Adipocyte (in vitro differentiated cells): ENCODE data around the gene VILL.

ENCODE experiments used
- DNase-seq: peaks from one replicate; pipeline ENCODE4 v3.0.0-alpha.2; 2015; ENCODE audit warnings: low read depth
- H3K27me3 ChIP-seq: replicated peaks from 2 replicates; pipeline ENCODE4 v1.7.0; 2013; ENCODE audit warnings: mild to moderate bottlenecking, low read length, moderate library complexity; ENCODE audit not compliant: control insufficient read depth, insufficient read depth
- H3K36me3 ChIP-seq: 2 replicates; pipeline ENCODE4 v1.7.0; 2013; ENCODE audit warnings: low read length, mild to moderate bottlenecking, moderate library complexity; ENCODE audit not compliant: control insufficient read depth, insufficient read depth, severe bottlenecking
- H3K4me1 ChIP-seq: 2 replicates; pipeline ENCODE4 v1.7.0; 2013; ENCODE audit warnings: mild to moderate bottlenecking, low read length, moderate library complexity; ENCODE audit not compliant: control insufficient read depth, insufficient read depth
- H3K4me3 ChIP-seq: 2 replicates; pipeline ENCODE4 v1.7.0; 2013; ENCODE audit warnings: mild to moderate bottlenecking, low read length, moderate library complexity
- H3K9ac ChIP-seq: 2 replicates; pipeline ENCODE4 v1.7.0; 2013; ENCODE audit warnings: mild to moderate bottlenecking, low read length, moderate library complexity
- H3K9me3 ChIP-seq: 2 replicates; pipeline ENCODE4 v1.7.0; 2013; ENCODE audit warnings: mild to moderate bottlenecking, low read length, moderate library complexity; ENCODE audit not compliant: control insufficient read depth

Gene VILL

DNA sequence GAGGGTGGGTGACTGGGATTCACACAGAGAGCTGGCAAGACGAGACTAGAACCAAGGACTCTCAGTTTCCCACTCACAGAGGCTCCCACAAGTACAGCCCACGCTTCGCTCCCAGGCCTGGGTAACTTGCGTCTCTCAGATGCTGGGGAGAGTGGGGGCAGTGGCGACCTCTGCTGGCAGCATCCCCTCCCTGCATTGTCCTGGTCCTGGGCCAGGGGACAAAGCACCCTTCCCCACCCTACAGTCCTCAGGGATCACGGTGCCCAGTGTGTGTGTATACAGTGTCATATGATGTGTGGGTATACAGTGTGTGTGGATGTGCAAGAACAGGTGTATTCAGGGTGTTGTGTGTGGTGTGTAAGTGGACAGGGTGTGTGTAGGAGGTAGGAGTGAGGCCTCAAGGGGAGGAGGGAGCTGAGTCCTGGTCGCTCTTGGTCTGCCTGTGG is 12.8 kb downstream of the VILL start:
- peaks cover 18% of the 10 kb centered on the region for H3K4me1 ChIP-seq
- peaks cover 27% of the 10 kb centered on the region for H3K36me3 ChIP-seq
- no peaks in the 10 kb centered on the region for H3K27me3 ChIP-seq
- no peaks in the 10 kb centered on the region for H3K9me3 ChIP-seq
- H3K4me3 ChIP-seq, result no peak overlapping the region
- H3K9ac ChIP-seq, result peak overlapping the region; percentile 85
- peak; percentile 67 for DNase-seq

DNA sequence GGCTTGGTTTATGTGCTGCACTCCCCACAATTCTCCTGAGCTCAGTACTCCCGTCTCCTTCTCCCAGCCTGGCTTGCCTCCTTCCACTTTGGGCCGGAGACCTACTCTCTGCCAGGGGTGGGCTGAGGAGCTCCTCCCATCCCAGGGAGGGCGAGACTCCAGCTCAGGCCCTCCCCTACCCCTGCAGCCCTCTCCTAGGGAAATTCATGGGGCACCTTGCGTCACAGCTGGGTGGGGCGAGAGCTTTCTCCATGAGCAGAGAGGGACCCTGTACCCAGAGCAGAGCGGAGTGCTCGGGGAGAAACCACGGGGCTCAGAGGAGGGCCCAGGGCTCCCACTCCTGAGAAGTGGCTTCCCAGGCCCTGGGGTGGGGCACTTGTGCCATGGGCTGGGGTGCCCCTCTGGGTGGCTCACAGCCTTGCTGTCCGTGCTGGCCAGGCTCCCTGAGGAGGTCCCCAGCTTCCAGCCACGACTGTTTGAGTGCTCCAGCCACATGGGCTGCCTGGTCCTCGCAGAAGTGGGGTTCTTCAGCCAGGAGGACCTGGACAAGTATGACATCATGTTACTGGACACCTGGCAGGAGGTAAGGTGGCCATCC is 13.3 kb downstream of the VILL start:
- H3K36me3 ChIP-seq, result peaks cover 32% of the 10 kb centered on the region
- H3K9ac ChIP-seq, result peak overlapping the region; percentile 85
- peak overlapping the region; percentile 78 for H3K4me3 ChIP-seq
- peaks cover 14% of the 10 kb centered on the region for H3K4me1 ChIP-seq
- H3K27me3 ChIP-seq, result no peaks in the 10 kb centered on the region
- DNase-seq, result no peak
- no peaks in the 10 kb centered on the region for H3K9me3 ChIP-seq

DNA sequence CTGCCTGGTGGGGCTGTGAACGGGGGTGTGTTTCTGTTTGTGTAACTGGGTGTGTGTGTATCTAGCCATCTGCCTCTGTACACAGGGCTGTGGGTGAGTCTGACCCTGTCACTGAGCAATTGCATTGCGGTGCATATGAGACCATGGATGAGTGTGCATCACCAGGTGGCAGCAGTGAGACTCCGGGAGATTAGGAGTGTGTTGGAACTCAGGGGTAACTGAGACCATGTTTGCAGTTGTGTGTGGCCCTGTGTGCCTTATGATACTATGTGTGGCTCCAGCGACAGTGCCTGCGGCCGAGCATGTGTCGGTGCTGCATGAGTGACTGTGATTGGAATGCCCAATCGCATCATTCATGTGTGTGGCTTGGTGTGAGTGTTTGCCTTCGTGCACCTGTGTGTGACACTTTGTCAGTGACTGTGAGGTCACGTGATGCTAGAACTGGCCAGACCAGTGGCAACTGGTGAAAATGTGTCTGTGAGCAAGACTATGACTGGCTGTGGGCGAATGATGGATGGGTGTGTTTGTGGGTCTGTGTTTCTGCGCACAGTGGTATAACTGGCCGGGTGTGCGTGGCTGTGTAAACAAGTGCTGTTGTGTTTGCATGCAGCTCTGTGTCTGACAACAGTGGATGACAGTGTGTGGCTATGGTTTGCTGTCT is 14.0 kb downstream of the VILL start:
- Histone ChIP-seq H3K4me1 (peaks cover 14% of the 10 kb centered on the region), H3K36me3 (peaks cover 38% of the 10 kb centered on the region), H3K9ac (peak overlapping the region; percentile 85), H3K9me3 (no peaks in the 10 kb centered on the region), H3K27me3 (no peaks in the 10 kb centered on the region), H3K4me3 (peak overlapping the region; percentile 78)
- peak; percentile 72 for DNase-seq

DNA sequence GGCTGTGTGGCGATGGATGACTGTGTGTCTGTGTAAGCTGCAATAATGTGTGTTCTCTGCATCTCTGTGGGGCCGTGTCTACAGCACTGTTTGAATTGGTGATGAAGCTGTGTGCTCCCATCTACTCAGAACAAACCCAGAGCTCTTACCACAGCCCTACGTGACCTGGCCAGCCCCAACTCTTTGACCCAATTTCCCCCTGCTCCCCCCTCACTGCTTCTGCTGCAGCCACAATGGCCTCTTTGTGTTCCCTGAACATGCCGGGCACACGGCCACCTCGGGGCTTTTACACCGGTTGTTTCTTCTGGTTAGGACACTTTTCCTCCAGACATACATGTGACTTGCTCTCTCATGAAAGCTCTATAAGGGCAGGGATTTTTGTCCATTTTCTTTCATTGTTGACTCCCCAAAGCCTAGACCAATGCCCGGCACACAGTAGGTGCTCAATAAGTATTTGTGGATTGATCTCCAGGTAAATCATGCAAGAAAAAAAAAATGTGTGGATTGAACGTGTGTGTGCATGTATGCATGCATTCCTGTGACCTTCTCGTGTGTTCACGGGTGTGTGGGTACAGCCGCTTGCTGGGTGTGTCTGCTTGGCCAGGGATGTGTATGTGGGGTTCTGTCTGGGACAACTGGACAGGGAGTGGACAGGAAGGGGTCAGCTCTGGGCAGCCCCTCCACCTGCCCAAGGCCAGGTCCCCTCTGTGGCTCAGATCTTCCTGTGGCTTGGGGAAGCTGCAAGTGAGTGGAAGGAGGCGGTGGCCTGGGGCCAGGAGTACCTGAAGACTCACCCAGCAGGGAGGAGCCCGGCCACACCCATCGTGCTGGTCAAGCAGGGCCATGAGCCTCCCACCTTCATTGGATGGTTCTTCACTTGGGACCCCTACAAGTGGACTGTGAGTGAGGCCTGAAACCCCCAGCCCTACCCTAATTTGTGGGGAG is 14.8 kb downstream of the VILL start:
- peaks cover 14% of the 10 kb centered on the region for H3K4me1 ChIP-seq
- no peak for DNase-seq
- peaks cover 39% of the 10 kb centered on the region for H3K36me3 ChIP-seq
- no peaks in the 10 kb centered on the region for H3K27me3 ChIP-seq
- peak overlapping the region; percentile 85 for H3K9ac ChIP-seq
- no peaks in the 10 kb centered on the region for H3K9me3 ChIP-seq
- peak overlapping the region; percentile 78 for H3K4me3 ChIP-seq

DNA sequence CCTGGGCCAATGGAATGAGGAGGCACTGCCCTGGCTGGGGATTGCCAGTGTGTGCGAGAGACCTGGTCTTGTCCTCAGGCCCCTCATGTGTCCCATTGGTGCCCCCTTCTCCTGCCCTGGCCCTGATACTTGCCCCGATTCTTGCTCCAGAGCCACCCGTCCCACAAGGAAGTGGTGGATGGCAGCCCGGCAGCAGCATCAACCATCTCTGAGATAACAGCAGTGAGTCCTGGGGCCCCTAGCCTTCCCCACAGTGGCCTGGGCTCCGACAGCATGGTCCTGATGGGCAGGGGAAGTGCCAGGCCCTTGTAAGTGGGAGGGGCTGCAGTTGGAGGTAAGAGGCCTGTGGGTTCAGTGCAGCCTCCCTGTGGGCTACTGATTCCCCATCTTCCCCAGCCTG is 15.4 kb downstream of the VILL start:
- Histone ChIP-seq H3K27me3 (no peaks in the 10 kb centered on the region), H3K4me1 (peaks cover 14% of the 10 kb centered on the region), H3K4me3 (no peak overlapping the region), H3K9me3 (no peaks in the 10 kb centered on the region), H3K36me3 (peaks cover 41% of the 10 kb centered on the region), H3K9ac (no peak overlapping the region)
- DNase-seq, result no peak

DNA sequence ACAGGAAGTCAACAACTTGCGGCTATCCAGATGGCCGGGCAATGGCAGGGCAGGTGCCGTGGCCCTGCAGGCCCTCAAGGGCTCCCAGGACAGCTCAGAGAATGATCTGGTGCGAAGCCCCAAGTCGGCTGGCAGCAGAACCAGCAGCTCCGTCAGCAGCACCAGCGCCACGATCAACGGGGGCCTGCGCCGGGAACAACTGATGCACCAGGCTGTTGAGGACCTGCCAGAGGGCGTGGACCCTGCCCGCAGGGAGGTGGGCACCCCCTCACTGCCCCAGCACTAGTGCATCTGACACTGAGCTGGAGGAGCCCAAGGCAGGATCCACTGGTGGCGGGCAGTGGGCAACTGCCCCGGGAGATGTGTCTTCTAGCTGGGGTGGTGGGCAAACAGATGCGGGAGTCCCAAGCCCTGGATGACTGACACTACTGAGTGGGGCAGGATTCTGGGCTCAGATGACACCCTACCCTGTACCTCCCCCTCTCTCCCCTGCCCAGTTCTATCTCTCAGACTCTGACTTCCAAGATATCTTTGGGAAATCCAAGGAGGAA is 15.9 kb downstream of the VILL start:
- H3K27me3 ChIP-seq, result no peaks in the 10 kb centered on the region
- no peak overlapping the region for H3K9ac ChIP-seq
- peaks cover 42% of the 10 kb centered on the region for H3K36me3 ChIP-seq
- no peak for DNase-seq
- no peaks in the 10 kb centered on the region for H3K9me3 ChIP-seq
- H3K4me1 ChIP-seq, result peaks cover 14% of the 10 kb centered on the region
- no peak overlapping the region for H3K4me3 ChIP-seq

DNA sequence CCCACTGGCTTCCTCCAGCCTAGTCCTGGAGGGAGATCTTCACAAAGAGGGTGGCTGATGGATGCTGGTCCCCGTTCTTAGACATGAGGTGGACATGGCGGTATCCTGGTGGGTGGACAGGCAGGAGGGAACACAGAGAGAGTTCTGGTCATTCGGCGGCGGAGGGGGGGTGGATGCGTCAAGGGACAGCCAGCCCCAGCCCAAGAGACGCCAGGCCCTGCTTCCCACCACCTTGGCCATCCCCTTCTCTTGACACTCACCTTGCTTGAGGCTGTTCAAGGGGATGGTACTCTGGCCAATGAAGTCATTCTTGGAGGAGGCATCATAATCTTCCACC is 17.1 kb downstream of the VILL start:
- H3K27me3 ChIP-seq, result no peaks in the 10 kb centered on the region
- H3K9me3 ChIP-seq, result no peaks in the 10 kb centered on the region
- H3K4me1 ChIP-seq, result peaks cover 14% of the 10 kb centered on the region
- no peak overlapping the region for H3K9ac ChIP-seq
- DNase-seq, result no peak
- H3K4me3 ChIP-seq, result no peak overlapping the region
- H3K36me3 ChIP-seq, result peaks cover 40% of the 10 kb centered on the region

DNA sequence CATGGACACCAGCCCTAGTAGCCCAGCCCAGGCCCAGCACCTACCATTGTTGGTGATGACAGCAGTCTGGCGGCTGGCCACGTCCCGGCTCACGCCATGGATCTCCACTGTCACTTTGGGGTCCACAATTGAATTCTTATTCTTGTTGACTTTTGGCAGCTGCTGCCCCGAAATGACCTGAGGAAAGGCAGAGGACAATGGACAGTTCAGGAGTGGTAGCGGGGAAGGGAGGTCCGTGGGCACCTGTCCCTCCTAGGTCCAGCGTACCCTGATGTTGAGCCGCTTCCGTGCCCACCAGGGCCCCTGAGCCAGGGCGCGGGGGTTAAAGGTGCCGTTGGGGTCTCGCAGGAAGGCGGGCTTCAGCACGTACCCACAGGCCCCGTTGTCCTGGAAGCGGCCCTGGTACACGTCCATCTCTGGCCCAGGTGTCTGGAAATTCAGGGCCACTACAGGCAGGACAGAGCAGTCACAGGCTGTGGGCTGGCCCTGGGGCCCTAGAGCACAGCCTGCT is 17.7 kb downstream of the VILL start:
- Histone ChIP-seq H3K4me3 (no peak overlapping the region), H3K27me3 (no peaks in the 10 kb centered on the region), H3K9ac (no peak overlapping the region), H3K9me3 (no peaks in the 10 kb centered on the region), H3K4me1 (peaks cover 11% of the 10 kb centered on the region), H3K36me3 (peaks cover 40% of the 10 kb centered on the region)
- DNase-seq, result no peak

- Histone ChIP-seq H3K4me3 (no peak overlapping the region), H3K9me3 (no peaks in the 10 kb centered on the region), H3K27me3 (no peaks in the 10 kb centered on the region), H3K4me1 (peaks cover 5% of the 10 kb centered on the region), H3K9ac (no peak overlapping the region), H3K36me3 (peaks cover 46% of the 10 kb centered on the region)
- no peak for DNase-seq
Measured at GRCh38 chr3:38008971-38009580, 18.5 kb downstream of the VILL start.

DNA sequence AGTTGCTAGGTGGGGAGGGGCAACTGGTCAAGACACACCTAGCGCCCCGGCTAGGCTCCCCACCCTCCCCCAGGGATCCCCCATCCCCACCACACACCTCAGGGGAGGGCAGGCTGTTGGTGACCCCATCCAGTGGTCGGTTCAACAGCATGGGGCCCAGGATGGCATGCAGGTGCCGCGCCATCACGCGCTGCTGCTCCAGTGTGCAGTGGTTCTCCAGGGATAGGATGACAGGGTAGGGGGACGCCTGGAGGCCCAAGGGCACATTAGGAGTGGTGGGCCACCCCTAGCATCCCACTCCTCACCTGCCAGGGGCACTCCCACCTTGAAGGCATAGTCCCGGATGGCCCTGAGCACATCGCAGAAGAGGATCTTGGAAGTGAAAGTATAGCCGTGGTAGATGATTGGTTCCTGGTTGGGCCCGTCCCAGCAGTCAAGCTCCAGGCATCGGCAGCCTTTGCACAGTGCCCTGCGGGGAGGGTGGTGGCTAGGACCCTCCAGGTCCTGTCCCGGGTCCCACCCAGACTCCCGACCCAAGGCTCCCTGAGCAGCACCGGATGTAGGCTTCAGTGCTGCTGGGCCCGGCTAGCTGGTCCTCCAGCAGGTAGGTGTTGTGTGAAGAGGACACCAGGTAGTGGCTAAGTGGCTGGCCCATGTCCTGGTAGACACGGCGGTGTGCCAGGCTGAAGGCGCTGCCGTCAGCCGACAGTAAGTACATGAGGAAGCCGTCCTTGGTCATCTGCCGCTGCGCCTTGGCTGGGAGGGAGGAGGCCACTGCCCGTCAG is 19.4 kb downstream of the VILL start:
- H3K4me1 ChIP-seq, result peaks cover 5% of the 10 kb centered on the region
- no peak overlapping the region for H3K4me3 ChIP-seq
- no peak for DNase-seq
- H3K36me3 ChIP-seq, result peaks cover 55% of the 10 kb centered on the region
- no peak overlapping the region for H3K9ac ChIP-seq
- H3K9me3 ChIP-seq, result no peaks in the 10 kb centered on the region
- no peaks in the 10 kb centered on the region for H3K27me3 ChIP-seq
